GM12878 (cell line): ENCODE results near the gene ARID5B. TPM values are rescaled to one million over a fixed set of nuclear protein-coding genes. Genes with fewer than 3 reads are reported as not detected.

ENCODE experiments used
- ATF7 ChIP-seq: fragments of 450-650 bp; IDR thresholded peaks from 2 replicates; pipeline ENCODE4 v1.6.1; 2016; ENCODE audit warnings: low read depth, mild to moderate bottlenecking
- BACH1 ChIP-seq: fragments of 450-650 bp; IDR thresholded peaks from 2 replicates; pipeline ENCODE4 v1.6.1; 2017; ENCODE audit warnings: mild to moderate bottlenecking, borderline replicate concordance
- BHLHE40 ChIP-seq, 2 experiments: fragments of 450-650 bp in 1 of 2; IDR thresholded peaks; 2 replicates each; pipeline ENCODE4 v1.6.1; 2011 to 2017; ENCODE audit warnings: low read depth in 2 of 2, borderline replicate concordance in 1 of 2, improper control_type of control experiment in 1 of 2, low read length in 1 of 2, mild to moderate bottlenecking in 1 of 2
- CBX3 ChIP-seq: fragments of 200-600 bp; sonication (generic); IDR thresholded peaks from 2 replicates; pipeline ENCODE4 v1.6.1; 2016; ENCODE audit warnings: low read depth, borderline replicate concordance
- CEBPB ChIP-seq, 2 experiments: fragments of 150-350 bp in 1 of 2; IDR thresholded peaks; 2 replicates each; pipeline ENCODE4 v1.6.1; 2012 to 2014; ENCODE audit warnings: low read depth in 2 of 2, low read length in 2 of 2, borderline replicate concordance in 1 of 2, inconsistent platforms in 1 of 2
- CHD2 ChIP-seq: IDR thresholded peaks from 2 replicates; pipeline ENCODE4 v1.6.1; 2011; ENCODE audit warnings: low read depth, low read length, improper control_type of control experiment, borderline replicate concordance
- EED ChIP-seq: sonication (generic); IDR thresholded peaks from 2 replicates; pipeline ENCODE4 v1.6.1; 2016; ENCODE audit warnings: antibody characterized with exemption, low read depth
- FOS ChIP-seq: IDR thresholded peaks from 3 replicates; pipeline ENCODE4 v1.6.1; 2011; ENCODE audit warnings: borderline replicate concordance; ENCODE audit not compliant: insufficient read length; ENCODE audit errors: extremely low read depth
- GABPA ChIP-seq: IDR thresholded peaks from 2 replicates; pipeline ENCODE4 v1.6.1; 2014; ENCODE audit warnings: antibody characterized with exemption, low read depth, mild to moderate bottlenecking, inconsistent platforms
- JUNB ChIP-seq: IDR thresholded peaks from 2 replicates; pipeline ENCODE4 v1.6.1; 2016; ENCODE audit warnings: antibody characterized with exemption, mild to moderate bottlenecking
- MLLT1 ChIP-seq: fragments of 450-650 bp; IDR thresholded peaks from 2 replicates; pipeline ENCODE4 v1.6.1; 2016; ENCODE audit warnings: mild to moderate bottlenecking
- MTA3 ChIP-seq: IDR thresholded peaks from 2 replicates; pipeline ENCODE4 v1.6.1; 2012; ENCODE audit warnings: low read length, inconsistent platforms, borderline replicate concordance
- NFIC ChIP-seq: IDR thresholded peaks from 2 replicates; pipeline ENCODE4 v1.6.1; 2012; ENCODE audit warnings: low read depth, mild to moderate bottlenecking, inconsistent platforms, low read length, moderate library complexity
- NRF1 ChIP-seq: conservative IDR thresholded peaks from 2 replicates; pipeline ENCODE4 v1.6.1; 2011; ENCODE audit warnings: mild to moderate bottlenecking, low read depth, low read length, improper control_type of control experiment
- PML ChIP-seq: IDR thresholded peaks from 2 replicates; pipeline ENCODE4 v1.6.1; 2012; ENCODE audit warnings: low read length, inconsistent platforms
- POLR2AphosphoS2 ChIP-seq: IDR thresholded peaks from 2 replicates; pipeline ENCODE4 v1.6.1; 2011; ENCODE audit warnings: low read depth, mild to moderate bottlenecking, low read length, improper control_type of control experiment, moderate library complexity
- POU2F2 ChIP-seq: IDR thresholded peaks from 3 replicates; pipeline ENCODE4 v1.6.1; 2011; ENCODE audit warnings: low read depth, mild to moderate bottlenecking, low read length, borderline replicate concordance
- RAD51 ChIP-seq: fragments of 450-650 bp; IDR thresholded peaks from 2 replicates; pipeline ENCODE4 v1.6.1; 2016; ENCODE audit warnings: moderate library complexity, mild to moderate bottlenecking, inconsistent platforms
- RBBP5 ChIP-seq: fragments of 200-600 bp; sonication (generic); conservative IDR thresholded peaks from 2 replicates; pipeline ENCODE4 v1.6.1; 2016
- RUNX3 ChIP-seq: IDR thresholded peaks from 2 replicates; pipeline ENCODE4 v1.6.1; 2012; ENCODE audit warnings: low read length, inconsistent platforms
- SPI1 ChIP-seq: IDR thresholded peaks from 2 replicates; pipeline ENCODE4 v1.6.1; 2011; ENCODE audit warnings: low read depth, mild to moderate bottlenecking, low read length, moderate library complexity, borderline replicate concordance; ENCODE audit not compliant: insufficient read depth
- TBL1XR1 ChIP-seq: IDR thresholded peaks from 2 replicates; pipeline ENCODE4 v1.6.1; 2012; ENCODE audit warnings: low read depth, low read length, improper control_type of control experiment
- TCF7 ChIP-seq: IDR thresholded peaks from 2 replicates; pipeline ENCODE4 v1.6.1; 2014; ENCODE audit warnings: antibody characterized with exemption, borderline replicate concordance
- USF1 ChIP-seq: IDR thresholded peaks from 2 replicates; pipeline ENCODE4 v1.6.1; 2011; ENCODE audit warnings: borderline replicate concordance, low read depth, mild to moderate bottlenecking, moderate library complexity, mixed read lengths, low read length; ENCODE audit not compliant: insufficient read depth; ENCODE audit errors: extremely low read length
- ZNF207 ChIP-seq: fragments of 450-650 bp; IDR thresholded peaks from 2 replicates; pipeline ENCODE4 v1.6.1; 2014; ENCODE audit warnings: antibody characterized with exemption, mild to moderate bottlenecking, borderline replicate concordance
- polyA plus RNA-seq, 11 experiments: library from polyadenylated mRNA; depleted of rRNA in 4 of 11; unstranded in 6 of 11; stranded (reverse) in 5 of 11; fragments of >200 nt; fragmentation: Nextera tagmentation in 4 of 11; fragmentation: Illumina TruSeq in 1 of 11; extraction: Ambion mirVana in 4 of 11; extraction: Trizol in 1 of 11; gene quantifications; 1 replicate in 1 of 11; 2 replicates in 10 of 11; pipeline versions ENCODE4 v1.2.1 to v1.2.3, GENCODE V29; 2011 to 2016; ENCODE audit warnings: inconsistent platforms in 2 of 11, missing spikeins in 2 of 11, low read depth in 1 of 11
- total RNA-seq, 4 experiments: library from RNA; depleted of rRNA in 3 of 4; stranded (reverse); fragments of >200 nt in 3 of 4; fragmentation: Illumina TruSeq in 1 of 4; extraction: Trizol in 1 of 4; gene quantifications; 2 replicates each; pipeline versions ENCODE4 v1.2.1 to v1.2.3, GENCODE V29; 2013 to 2021
- TF ChIP-seq, protein P1 (sequence below): IDR thresholded peaks from 2 replicates; pipeline ENCODE4 v1.6.1; 2012; ENCODE audit warnings: low read depth, low read length, improper control_type of control experiment
- TF ChIP-seq, protein P2 (sequence below): IDR thresholded peaks from 2 replicates; pipeline ENCODE4 v1.6.1; 2011; ENCODE audit warnings: mild to moderate bottlenecking, low read depth, low read length, moderate library complexity; ENCODE audit not compliant: insufficient replicate concordance

The ARID5B gene
- total and polyA plus RNA-seq, 10 of the 15 experiments (the other 5 are each of a cell fraction or from before 2014, with no cell fraction given), result 2.7 to 8.5 (median 6.1) TPM

DNA sequence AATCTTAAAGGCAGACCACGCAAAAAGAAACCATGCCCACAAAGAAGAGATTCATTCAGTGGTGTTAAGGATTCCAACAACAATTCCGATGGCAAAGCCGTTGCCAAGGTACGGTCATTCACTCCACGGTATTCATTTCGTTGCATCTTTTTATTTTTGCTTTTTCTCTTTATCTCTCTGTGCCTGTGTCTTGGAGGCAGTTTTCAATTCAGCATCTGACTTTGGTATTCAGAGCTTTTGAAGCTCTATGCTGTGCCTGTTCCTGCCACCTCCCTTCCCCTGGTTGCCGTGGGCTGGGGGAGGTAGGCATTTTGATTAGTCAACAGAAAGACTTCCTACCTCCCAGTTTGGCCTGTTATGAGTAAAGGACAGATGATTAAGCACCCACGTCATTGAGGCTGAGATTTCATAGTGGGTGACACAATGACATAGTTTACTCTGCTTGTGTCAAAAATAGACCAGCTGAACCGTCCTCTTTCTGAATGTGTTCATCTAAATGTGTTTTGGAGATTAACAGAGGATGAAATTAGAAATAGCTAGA is 149.5 kb downstream of the ARID5B start (continued):
- no peak for TF ChIP-seq CBX3
- TF ChIP-seq POU2F2, result peak; percentile 78; the same call in 2 of the 3 replicates
- peak; percentile 89 for TF ChIP-seq ATF7
- TF ChIP-seq CHD2, result peak; percentile 60; the same call in 1 of the 2 replicates
- TF ChIP-seq MLLT1, result peak; percentile 72; the same call in 1 of the 2 replicates
- TF ChIP-seq RBBP5, result no peak
- 0 out of 4 replicates have a peak, but pooled peaks of 1 of the 2 experiments have one; percentile 53 for TF ChIP-seq CEBPB (IDR thresholded peaks at IDR 0.05; ENCODE audit: borderline replicate concordance in 1 of 2, low read depth in 2 of 2, low read length in 2 of 2)
- TF ChIP-seq PML, result 0 out of 2 replicates have a peak, but pooled peaks have one; percentile 58
- TF ChIP-seq EED, result peak; percentile 49; the same call in 1 of the 2 replicates
- peak; percentile 90 for TF ChIP-seq JUNB
- TF ChIP-seq, protein P1, sequence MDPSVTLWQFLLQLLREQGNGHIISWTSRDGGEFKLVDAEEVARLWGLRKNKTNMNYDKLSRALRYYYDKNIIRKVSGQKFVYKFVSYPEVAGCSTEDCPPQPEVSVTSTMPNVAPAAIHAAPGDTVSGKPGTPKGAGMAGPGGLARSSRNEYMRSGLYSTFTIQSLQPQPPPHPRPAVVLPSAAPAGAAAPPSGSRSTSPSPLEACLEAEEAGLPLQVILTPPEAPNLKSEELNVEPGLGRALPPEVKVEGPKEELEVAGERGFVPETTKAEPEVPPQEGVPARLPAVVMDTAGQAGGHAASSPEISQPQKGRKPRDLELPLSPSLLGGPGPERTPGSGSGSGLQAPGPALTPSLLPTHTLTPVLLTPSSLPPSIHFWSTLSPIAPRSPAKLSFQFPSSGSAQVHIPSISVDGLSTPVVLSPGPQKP, result 0 out of 2 replicates have a peak, but pooled peaks have one; percentile 28
- peak; percentile 51; the same call in 1 of the 2 replicates for TF ChIP-seq SPI1
- peak in 1 of 2 experiments; percentile 13; a peak in 1 of 4 replicates for TF ChIP-seq BHLHE40 (IDR thresholded peaks at IDR 0.05; ENCODE audit: borderline replicate concordance in 1 of 2, low read depth in 2 of 2, low read length in 1 of 2)
- no peak for TF ChIP-seq TCF7
- TF ChIP-seq NRF1, result no peak
- peak; percentile 69; the same call in 1 of the 2 replicates for TF ChIP-seq TBL1XR1
- TF ChIP-seq RAD51, result no peak
- TF ChIP-seq MTA3, result peak; percentile 77; the same call in 1 of the 2 replicates
- no peak for TF ChIP-seq BACH1
- no peak for TF ChIP-seq ZNF207
- no peak for TF ChIP-seq FOS
- TF ChIP-seq RUNX3, result peak; percentile 76
- TF ChIP-seq POLR2AphosphoS2, result 0 out of 2 replicates have a peak, but pooled peaks have one; percentile 70
- no peak for TF ChIP-seq USF1
- TF ChIP-seq NFIC, result peak; percentile 85
- TF ChIP-seq, protein P2, sequence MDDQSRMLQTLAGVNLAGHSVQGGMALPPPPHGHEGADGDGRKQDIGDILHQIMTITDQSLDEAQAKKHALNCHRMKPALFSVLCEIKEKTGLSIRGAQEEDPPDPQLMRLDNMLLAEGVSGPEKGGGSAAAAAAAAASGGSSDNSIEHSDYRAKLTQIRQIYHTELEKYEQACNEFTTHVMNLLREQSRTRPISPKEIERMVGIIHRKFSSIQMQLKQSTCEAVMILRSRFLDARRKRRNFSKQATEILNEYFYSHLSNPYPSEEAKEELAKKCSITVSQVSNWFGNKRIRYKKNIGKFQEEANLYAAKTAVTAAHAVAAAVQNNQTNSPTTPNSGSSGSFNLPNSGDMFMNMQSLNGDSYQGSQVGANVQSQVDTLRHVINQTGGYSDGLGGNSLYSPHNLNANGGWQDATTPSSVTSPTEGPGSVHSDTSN, result peak; percentile 51
- TF ChIP-seq GABPA, result 0 out of 2 replicates have a peak, but pooled peaks have one; percentile 56
